NOMO-1 treated with dmso at 0.1 percent for 144 hours (cell line): Measurements from ENCODE around the gene FOXE1.

Experiments used
- DNase-seq: peaks from one replicate; lab custom pipeline; 2025; ENCODE audit not compliant: unreplicated experiment; lab: John Stamatoyannopoulos, UW

Gene FOXE1

DNA sequence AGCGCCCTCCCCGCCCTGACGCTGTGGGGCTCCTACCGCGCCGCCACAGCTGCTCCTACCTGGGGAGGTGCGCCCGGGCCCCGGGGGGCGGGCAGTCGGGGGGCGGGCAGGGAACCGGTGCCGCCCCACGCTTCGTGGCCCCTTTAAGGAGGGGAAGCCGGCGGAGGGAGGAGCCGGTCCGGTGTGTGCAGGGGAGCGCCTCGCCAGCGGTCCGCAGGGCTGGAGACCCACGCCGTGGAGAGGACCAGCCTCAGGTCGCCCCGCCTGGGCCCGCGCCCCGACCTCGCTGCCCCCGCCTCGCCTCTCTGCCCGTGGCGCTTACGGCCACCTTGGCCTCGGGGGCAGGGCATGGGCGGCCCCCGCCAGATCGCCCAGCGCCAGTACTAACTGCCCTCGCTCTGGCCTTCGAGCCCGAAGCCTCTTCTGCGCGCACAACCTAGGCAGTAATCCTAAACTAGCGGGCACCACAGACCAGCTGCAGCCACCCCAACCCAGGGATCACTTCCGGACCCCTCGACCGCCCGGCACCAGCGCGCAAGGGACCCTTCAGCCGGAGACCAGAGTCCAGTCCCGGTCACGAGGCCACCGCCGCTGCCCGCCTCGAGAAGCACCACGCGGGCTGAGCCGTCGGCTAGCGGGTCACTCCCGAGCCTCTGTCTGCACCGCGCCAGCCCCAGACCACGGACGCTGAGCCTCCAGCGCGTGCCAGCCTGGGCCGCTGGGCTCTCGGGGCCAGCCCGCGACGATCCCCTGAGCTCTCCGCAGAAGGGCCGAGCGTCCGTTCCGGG lies at the start of gene FOXE1:
Gene FOXE1, plus strand, starts transcription at position 171 of the 788 bp plus-strand sequence. CDS start 689 bp downstream, outside the sequence.
- DNase-seq = no peak

DNA sequence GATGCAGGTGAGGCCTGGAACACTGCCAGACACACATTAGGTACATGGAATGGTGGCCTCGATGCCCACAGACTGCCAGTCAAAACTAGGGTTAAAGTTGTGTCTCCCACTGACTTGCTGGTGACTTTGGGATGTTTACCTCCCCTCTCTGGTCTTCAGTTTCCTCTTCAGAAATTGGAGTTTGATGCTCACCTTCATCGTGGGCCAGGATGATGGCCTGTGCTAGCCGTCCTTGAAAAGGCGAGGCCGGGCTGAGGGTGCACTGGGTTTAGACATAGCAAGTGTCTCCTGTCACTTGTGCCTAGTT lies 49.0 kb upstream of the FOXE1 start:
- DNase-seq = no peak

DNA sequence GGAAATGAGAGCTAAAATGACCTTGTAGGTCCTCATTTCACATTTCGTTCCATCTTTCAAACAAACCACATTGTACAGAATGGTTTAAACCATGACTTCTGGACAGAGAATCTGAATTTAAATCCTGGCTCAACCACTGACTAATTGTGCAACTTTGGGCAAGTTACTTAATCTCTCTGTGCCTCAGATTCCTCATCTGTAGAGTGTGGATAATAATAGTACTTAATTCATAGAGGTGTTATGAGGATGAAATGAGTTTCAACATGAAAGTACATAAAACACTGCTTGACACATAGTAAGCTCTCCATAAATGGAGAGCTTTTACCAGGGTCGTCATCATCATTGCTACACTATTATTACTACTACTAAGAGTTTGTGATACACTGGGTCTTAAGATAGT lies 46.3 kb upstream of the FOXE1 start:
- DNase-seq = no peak

DNA sequence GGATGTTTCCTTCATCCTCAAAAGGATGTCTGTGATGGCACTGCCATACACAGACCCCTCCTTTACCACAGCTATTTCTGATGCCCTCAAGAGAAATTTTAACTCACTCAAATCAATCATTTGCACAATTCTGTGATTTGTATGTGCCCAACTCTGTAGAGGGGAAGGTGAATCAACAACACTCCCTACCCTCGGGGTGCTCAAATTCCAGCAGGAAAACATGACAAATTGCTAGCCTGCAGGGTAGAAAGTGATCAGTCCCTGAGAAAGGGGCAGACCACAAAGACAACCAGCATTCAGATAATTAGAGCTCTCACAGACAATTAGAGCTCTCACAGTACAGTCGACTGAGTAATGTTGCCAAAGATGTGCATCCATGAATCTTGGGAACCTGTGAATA lies 45.3 kb upstream of the FOXE1 start:
- no peak for DNase-seq

DNA sequence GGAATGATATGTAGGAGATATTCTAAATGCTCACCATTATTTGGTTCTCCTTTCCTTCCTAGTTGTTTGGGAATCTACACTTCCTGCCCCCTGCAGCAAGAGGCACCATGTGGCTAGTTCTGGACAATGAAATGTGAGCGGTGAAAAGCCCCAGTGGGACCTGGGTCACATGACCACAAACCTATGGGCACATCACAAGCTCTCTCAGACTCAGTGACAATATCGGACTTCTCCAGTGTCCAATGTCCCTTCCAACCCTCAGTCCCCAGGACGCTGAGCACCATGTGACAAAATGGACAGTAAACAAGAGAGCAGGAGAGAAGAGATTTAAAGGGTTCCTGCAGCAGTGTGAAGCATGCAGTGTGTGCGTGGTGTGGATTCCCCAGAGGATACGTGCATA lies 44.6 kb upstream of the FOXE1 start:
- DNase-seq = no peak

DNA sequence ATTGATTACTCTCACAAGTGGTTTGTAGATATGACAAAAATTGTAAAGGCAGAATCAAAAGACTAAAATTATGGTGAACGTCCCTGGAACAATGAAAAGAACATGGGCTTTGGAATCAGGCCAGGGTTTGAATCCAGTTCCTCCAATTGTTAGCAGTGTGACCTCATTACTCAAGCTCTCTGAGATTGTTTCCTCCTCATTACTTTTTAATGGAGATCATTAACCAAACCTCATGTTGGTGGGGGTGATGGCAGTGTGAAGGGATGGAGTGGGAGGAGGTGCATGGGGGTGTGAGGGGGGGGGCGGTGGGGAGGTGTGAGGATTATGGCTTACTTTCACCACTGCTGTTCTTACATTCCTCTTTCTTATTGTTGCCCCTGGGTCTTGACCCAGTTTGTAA lies 44.1 kb upstream of the FOXE1 start:
- DNase-seq = no peak

DNA sequence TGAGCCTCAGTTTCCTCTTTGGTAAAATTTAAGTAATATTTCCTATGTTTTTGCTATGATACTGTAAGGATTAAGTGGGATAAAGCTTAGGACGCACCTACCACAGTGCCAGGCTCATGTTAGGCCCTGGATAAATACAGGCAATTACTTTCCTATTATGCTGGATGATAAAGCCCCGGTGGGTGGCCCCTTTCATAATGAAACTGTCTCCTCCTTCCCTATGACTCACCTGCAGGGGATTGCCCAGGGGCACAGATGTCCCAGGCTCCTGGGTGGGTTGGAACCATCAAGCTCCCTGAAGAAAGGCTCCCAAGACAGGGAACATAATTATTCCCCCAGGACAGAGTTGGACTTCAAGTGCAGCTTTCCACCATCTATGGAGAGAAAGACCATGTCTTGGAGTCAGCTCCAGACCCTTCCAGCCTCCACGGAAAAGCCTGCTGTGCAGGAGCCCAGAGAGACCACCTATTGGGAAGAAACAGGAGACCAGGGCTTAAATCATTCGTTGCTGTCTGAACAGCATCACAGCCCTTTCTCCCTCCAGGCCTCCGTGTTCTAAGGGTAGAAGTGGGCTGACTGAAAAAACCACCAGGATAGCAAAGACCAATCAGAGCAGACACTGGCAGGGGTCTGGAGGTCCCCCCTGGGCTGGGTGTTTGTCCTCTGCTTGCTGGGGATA lies 43.2 kb upstream of the FOXE1 start:
- no peak for DNase-seq

DNA sequence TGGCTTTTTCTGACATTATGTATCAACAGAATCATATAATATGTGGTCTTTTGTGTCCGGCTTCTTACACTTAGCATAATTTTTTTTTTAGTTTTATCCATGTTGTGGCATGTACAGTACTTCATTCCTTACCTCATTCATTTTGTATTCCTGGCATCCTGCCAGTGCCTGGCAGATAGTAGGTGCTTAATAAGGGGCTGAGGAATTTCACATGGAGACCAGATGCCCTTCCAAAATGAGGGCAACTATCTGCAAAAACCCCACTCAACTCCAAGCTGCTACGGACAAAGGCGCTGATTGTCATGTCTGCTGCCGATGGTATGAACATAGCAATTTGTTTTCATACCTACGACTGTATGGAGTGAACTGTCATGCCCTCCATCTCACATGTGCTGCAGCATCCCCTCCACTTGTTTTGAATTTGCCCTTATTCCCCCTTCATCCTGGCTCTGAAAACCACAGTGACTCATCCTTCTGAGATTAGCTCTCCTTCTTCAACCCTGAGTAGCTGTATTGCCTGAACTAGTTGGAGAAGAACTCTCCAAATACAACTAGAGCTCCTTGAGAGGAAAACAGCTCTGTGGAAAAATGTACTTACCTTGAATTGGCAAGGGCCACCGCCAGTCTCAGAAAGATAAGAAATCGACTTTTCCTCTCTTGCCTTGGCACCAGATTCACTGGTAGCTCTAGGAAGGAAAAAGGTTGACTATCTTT lies 41.3 kb upstream of the FOXE1 start:
- DNase-seq = no peak

DNA sequence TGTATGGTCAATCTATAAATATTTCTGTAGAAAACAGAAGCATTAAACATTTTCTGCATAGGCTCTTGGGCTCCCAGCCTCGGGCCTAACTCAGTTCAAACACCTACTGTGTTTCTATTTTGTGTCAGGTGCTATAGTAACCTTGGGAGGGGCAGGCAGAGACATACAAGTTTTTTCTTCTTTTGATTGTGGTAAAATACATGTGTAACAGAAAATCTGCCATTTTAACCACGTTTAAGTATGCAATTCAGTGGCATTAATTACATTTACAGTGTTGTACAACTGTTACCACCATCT lies 40.8 kb upstream of the FOXE1 start:
- no peak for DNase-seq

DNA sequence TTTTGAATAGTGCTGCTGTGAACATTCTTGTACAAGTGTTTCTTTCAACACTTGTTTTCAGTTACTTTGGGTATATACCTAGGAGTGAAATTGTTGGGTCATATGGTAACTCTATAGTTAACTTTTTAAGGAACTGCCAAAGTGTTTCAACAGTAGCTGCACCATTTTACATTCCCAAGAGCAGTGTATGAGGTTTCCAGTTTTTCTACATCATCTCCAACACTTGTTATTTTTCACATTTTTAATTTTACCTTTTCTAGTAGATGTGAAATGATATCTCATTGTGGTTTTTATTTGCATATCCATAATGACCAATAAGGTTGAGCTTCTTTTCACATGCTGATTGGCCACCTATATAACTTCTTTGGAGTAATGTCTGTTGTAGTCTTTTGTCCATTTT lies 40.0 kb upstream of the FOXE1 start:
- DNase-seq = no peak

DNA sequence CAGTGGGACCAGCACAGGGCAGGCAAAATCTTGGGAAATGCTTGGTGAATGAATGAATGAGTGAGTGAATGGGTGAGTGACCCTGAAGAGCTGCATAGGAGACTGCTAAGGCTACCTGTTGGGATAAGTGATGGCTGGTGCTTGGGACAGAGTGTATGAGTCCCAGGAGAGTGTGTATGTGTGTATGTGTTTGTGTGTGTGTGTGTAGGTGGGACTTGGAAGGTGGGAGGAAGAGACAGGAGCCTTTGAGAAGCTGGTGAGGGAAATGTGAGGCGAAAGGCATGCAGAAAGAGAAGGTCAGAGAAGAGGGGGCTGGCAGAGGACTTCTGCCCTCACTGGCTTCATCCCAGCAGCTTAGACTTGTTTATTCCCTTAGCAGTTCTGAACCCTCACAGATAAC lies 33.3 kb upstream of the FOXE1 start:
- DNase-seq = no peak

DNA sequence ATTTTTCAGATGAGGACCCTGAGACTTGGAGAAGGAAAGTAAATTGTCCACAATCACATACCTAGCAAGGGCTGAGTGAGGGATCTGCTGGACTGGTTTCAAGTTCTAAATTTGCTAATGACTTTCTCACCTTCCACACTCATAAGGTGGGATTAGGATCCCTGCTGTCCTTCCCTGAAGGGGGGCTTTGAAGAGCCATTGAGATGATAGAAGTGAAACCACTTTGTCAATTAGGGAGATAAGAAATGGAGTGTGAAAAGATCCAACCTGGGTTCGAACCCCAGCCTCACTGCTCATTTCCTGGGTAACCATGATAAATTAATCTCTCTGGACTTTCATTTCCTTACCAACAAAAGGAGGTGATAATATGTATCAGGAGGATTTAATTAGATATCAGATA lies 32.7 kb upstream of the FOXE1 start:
- no peak for DNase-seq

DNA sequence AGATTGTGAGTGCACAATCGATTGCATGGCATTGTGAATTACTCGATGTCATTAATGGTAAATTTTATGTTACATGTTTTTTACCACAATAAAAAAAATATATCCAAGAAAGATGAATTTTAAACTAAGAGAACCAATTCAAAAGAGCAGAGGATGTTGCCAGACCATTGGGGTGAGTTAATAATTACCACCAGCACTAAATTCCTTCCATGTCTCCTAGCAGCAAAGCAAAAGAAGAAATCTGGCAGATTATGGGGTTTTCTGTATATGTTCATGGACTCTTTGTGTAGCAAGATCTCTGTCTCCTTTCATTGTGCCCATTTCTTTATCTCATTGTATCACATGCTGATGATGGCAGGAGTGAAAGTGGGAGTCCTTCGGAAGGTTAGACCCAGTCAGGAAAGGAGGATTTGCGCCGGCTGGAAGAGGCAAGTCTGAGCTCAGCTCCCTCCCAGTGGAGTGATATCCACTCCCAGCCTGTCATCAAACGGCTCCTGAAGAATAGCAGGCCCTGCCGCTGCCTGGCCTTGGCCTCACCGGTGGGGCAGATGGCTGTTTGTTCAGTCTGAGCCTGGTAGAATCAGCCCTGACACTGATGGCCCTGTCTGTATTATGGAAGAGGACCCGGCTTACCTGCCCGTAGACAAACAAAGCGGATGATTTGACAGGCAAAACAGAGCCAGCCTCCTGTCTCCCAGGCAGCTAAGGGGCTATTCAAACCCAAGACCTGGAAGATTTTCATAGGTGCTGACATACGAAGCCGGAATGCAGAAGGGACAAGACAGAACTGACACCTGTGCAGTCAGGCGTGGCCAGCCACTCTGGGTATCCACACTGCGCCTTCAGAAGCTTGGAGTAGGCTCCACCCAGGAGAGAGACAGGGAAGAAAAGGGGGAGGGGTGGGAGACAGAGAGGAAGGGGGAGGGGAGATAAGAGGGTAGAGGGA lies 21.9 kb upstream of the FOXE1 start:
- DNase-seq = no peak

DNA sequence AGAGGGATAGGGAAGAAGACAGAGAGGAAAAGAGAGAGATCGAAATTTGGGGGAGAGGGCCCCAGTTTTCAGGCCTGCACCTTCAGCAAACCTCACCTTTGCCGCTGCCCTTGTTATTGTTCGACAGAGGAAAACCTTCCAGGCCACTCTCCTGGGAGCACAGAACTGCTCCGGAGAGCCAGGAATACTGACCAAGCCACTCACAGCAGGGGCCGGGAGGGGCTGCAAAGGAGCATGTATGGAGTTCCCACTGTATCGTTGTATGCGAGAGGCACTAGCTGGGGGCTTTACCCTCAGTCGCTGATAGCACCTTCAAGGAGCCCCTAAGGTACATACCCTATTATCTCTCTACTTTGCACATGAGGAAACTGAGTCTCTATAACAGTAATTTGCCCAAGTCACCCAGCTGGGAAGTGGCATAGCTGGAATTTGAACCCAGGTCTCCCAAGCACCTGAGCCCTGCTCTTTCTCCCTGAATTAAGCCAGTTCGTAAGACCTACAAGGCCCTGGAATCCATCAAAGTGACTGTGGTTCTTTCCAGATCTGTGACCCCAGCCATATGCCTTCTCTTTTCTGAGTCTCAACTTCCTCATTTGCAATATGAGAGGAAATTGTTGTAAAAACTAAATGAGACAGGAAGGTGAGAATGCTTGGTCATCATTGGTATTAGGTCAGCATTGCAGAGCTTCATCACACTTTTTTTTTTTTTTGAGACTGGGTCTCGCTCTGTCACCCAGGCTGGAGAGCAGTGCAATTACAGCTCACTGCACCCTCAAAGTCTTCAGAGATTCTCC lies 21.0 kb upstream of the FOXE1 start:
- DNase-seq = peak; percentile 76

DNA sequence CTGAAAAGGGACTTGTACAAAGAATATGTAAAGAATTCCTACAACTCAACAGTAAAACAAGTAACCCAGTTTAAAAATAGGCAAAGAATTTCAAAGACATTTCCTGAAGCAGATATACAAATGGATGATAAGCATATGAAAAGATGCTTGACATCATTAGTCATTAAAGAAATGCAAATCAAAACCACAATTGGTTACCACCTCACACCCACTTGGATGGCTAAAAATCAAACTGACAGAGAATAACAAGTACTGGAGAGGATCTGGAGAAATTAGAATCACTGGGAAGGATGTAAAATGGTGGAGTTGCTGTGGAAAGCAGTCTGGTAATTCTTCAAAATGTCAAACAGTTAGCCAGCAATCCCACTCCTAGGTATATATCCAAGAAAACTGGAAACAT lies 12.5 kb upstream of the FOXE1 start:
- no peak for DNase-seq

DNA sequence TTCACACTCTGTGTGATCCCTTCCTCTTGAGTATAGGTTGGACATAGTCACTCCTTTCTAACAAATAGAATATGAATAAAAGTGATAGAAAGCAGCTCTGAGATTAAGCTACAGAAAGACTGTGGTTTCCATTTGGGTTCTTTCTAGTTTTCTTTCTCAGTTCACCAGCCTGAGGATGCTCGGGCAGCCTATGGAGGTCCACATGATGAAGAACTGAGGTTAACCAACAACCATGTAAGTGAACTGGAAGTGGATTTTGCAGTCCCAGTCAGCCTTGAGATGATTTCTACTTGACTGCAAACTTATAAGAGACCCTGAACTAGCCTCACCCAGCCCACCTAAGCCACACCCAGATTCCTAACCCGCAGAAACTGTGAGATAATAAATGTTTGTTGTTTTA lies 10.1 kb upstream of the FOXE1 start:
- no peak for DNase-seq

DNA sequence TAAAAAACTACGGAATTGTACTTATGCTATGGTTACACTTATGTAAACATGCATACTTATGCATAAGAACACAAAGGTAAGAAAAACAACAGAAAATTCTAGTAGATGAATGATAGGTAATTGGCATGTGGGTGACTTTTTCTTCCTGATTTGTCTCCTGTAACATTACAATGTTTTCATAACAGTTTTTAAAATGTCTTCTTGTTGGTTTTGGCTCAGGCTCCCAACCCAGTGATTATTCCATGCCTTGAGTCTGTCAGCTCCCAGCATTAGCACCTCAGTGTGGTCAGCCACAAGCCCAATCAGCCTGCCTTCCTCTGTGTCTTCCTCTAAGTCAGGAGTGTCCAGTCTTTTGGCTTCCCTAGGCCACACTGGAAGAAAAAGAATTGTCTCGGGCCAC lies 7.9 kb upstream of the FOXE1 start:
- DNase-seq = no peak

DNA sequence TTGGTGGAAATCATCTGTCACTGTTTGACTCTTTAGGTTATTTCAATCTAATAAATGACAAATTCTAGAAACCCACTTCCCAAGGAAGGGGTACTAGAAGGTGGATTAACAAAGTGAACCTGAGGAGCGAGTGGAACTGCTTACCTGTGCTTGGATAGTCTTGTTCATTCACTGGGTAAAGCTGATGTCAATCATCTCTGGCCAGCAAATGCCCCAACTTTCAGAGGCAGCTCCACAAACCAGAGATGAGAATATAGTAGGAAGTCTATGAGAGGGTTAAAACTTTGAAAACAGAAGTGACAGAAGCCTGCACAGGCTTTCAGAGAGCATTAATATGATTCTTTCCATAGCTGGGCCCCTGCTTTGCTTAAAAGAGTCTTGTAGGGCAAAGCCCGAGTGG lies 7.3 kb upstream of the FOXE1 start:
- DNase-seq = no peak

DNA sequence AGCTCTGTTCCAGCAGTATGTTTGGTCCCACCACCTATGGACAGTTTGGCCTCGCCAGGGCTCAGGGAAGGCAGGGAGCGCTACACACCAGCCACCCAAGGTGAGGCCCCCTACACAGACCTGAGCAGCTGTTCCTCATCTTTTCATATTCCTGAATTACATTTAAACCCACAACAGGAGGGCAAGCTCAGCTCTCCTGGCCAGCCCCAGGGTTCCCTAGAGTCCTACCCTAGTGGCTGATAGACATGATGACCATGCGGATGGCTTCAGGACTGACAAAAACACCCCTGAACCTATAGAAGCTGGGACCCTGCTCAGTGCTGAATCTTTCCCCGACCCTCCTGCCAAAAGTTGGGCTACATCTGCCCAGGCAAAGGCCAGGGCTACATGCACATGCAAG lies 6.7 kb upstream of the FOXE1 start:
- DNase-seq = no peak

DNA sequence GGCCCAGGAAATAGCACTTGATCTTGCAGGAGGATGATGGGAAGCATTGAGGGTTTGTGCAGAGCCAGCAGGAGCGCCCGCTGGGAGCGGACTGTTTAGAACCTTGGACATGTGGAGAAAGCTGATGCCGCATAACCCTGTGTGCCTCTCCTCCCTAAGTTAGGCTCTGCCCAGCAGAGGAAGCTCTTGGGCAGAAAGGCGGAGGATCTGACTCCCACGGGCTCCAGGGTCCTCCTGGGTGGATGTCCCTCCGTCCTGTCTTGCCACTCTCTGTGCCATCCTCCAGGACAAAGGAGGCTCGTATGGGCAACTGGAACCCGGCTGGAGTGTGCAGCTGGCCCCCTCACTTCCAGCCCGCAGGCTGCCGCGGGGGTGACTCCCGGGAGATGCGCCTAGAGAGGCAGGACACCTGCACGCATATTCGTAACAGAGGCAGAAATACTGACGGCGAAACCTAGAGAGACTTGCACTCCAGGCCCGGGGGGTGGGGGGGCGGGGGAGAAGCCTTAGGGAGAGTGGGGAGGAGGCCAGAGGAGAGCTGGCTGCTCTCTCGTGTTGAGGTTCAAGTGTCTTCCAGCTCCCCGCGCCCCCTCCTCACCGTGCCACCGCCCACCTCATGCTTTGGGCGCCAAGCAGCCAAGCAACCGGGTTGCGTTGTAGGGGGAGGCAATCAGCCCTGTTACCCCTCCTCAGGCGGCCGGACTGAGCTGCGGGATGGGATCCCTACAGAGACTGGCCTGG lies 5.4 kb upstream of the FOXE1 start:
- no peak for DNase-seq
